ENCODE results near the gene DDX19B. TPM values are rescaled to one million over a fixed set of nuclear protein-coding genes. Genes with fewer than 3 reads are reported as not detected.
"Not testable (repeated sequence)": the region's sequence is repeated elsewhere in the genome, so short reads cannot be mapped to it uniquely, and the experiment has no call there.

Gene DDX19B
- total RNA-seq, 1 donor from 2014 or later = 32.2 TPM

DNA sequence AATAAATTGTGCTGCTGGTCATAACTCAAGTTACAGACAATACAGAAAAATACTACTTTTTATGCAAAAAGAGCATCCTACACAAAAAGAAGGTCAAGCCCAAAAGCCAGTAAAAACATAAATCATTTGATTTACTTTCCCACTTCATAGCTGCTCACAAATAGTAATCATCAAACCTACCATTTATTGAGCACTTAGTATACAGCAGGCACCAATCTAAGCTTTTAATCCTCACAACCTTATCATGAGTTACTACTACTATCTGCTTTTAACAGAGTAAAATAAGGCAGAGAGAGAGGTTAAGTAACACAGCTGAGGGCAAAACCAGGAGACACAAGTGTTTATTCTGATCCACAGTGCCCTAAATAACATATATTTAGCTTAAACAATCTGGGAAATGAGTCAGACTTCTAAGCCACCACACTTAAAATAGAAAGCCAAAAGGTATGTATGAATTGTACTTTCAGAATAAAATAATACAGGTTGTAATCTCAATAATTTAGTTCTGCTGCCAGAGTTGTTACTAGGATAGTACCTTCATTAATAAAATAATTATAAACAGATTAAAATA, 8.0 kb upstream of the DDX19B start:
- Mint-ChIP-seq H3K4me1 (ENCODE audit: unreplicated experiment) (peaks cover 12% of the 10 kb centered on the region), H3K36me3 (peaks cover 4% of the 10 kb centered on the region), H3K27ac (peak overlapping the region; percentile 21), H3K4me3 (no peak overlapping the region), H3K9me3 (no peaks in the 10 kb centered on the region), H3K27me3 (no peaks in the 10 kb centered on the region)
- DNase-seq (ENCODE audit: extremely low spot score, unreplicated experiment) = no peak
- TF ChIP-seq, protein P1, sequence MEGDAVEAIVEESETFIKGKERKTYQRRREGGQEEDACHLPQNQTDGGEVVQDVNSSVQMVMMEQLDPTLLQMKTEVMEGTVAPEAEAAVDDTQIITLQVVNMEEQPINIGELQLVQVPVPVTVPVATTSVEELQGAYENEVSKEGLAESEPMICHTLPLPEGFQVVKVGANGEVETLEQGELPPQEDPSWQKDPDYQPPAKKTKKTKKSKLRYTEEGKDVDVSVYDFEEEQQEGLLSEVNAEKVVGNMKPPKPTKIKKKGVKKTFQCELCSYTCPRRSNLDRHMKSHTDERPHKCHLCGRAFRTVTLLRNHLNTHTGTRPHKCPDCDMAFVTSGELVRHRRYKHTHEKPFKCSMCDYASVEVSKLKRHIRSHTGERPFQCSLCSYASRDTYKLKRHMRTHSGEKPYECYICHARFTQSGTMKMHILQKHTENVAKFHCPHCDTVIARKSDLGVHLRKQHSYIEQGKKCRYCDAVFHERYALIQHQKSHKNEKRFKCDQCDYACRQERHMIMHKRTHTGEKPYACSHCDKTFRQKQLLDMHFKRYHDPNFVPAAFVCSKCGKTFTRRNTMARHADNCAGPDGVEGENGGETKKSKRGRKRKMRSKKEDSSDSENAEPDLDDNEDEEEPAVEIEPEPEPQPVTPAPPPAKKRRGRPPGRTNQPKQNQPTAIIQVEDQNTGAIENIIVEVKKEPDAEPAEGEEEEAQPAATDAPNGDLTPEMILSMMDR (conservative IDR thresholded peaks at IDR 0.05) = no peak

DNA sequence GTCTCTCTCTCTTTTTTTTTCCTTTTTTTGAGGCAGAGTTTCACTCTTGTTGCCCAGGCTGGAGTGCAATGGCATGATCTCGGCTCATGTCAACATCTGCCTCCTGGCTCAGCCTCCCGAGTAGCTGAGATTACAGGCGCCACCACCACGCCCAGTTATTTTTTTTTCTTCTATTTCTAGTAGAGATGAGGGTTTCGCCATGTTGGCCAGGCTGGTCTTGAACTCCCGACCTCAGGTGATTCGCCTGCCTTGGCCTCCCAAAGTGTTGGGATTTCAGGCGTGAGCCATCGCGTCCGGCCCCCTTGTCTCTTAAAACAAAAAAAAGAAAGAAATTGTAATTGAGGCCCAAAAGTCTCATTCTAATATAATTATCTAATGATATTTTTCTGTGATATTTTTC, 6.8 kb upstream of the DDX19B start:
- H3K27ac Mint-ChIP-seq; H3K4me3 Mint-ChIP-seq; DNase-seq (ENCODE audit: extremely low spot score, unreplicated experiment); H3K36me3 Mint-ChIP-seq; H3K9me3 Mint-ChIP-seq; H3K27me3 Mint-ChIP-seq: not testable (repeated sequence)
- H3K4me1 Mint-ChIP-seq (ENCODE audit: unreplicated experiment) = peaks cover 12% of the 10 kb centered on the region

DNA sequence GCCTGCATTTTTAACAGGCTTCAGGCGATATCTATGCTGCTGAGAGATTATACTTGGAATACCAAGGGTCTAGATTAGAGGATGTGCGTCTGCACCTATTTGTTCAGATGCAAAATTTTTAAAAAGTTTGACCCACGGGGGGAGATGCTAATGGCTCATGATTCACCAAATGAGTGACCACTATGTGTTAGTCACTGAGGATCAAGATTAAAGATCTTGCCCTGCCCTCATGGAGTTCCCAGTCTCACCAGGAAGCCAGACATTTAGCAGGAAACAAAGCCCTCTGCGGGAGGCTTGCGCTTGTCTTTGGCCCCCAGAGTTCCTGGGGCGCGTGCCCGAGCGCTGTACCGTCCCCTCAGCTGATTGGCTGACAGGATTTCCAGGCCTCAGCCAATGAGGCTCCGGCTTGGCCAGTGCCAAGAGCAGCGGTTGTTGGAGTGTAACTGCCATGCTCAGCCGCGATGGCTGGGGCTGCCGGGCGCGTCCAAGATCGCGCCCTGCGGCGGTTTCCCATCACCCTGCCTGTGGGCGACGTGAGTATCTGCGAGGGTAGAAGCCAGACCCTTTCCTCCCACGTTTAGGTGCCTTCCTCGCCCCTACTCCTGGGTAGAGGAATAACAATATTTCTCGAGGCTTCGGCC, 4.5 kb upstream of the DDX19B start:
- Mint-ChIP-seq H3K4me1 (ENCODE audit: unreplicated experiment) (peaks cover 12% of the 10 kb centered on the region), H3K27me3 (no peaks in the 10 kb centered on the region), H3K4me3 (no peak overlapping the region), H3K9me3 (no peaks in the 10 kb centered on the region), H3K27ac (no peak overlapping the region), H3K36me3 (peaks cover 1% of the 10 kb centered on the region)
- DNase-seq (ENCODE audit: extremely low spot score, unreplicated experiment) = no peak
- TF ChIP-seq, protein P1 (conservative IDR thresholded peaks at IDR 0.05) = no peak

DNA sequence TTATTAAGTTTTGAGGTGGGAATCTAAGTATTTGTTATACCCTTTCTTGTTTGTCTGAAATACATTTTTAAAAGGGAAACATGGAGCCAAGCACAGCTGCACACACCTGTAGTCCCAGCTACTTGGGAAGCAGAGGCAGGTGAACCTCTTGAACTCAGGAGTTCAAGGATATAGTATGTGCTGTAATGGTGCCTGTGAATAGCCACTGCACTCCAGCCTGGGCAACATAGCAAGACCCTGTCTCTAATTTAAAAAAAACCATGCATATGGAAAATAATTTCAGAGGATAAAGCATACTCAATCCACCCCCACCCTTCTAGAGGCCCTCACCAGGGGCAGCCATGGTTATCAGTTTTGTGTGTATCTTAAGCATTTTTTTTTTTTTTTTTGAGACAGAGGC, 3.4 kb upstream of the DDX19B start:
- H3K4me1 Mint-ChIP-seq (ENCODE audit: unreplicated experiment) = peaks cover 14% of the 10 kb centered on the region
- no peaks in the 10 kb centered on the region for H3K9me3 Mint-ChIP-seq
- DNase-seq (ENCODE audit: extremely low spot score, unreplicated experiment) = no peak
- TF ChIP-seq, protein P1 (conservative IDR thresholded peaks at IDR 0.05) = no peak
- no peak overlapping the region for H3K27ac Mint-ChIP-seq
- H3K27me3 Mint-ChIP-seq = no peaks in the 10 kb centered on the region
- H3K36me3 Mint-ChIP-seq = peaks cover 5% of the 10 kb centered on the region
- no peak overlapping the region for H3K4me3 Mint-ChIP-seq

DNA sequence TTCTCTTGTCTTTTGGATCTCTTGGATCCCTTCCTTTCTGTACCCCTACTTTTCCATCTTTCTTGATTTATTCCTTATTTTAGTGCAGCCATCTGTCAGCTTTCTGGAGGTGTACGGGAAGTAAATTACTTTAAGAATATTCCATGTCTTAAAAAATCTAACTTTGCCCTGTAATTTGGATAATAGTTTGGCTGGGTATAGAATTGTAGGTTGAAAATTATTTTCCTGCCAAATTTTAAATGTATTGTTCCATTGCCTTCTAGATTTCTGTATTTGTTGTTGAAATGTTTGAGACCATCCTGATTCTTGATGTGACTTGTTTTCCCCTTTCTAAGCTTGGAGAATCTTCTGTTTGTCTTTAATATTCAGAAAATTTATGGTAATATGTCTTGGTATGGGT, 2.1 kb downstream of the DDX19B start:
- Mint-ChIP-seq H3K4me1 (ENCODE audit: unreplicated experiment) (peaks cover 14% of the 10 kb centered on the region), H3K27ac (peak overlapping the region; percentile 96), H3K4me3 (peak overlapping the region; percentile 90), H3K9me3 (no peaks in the 10 kb centered on the region), H3K36me3 (peaks cover 32% of the 10 kb centered on the region), H3K27me3 (no peaks in the 10 kb centered on the region)
- TF ChIP-seq, protein P1 (conservative IDR thresholded peaks at IDR 0.05) = no peak
- DNase-seq (ENCODE audit: extremely low spot score, unreplicated experiment) = no peak

DNA sequence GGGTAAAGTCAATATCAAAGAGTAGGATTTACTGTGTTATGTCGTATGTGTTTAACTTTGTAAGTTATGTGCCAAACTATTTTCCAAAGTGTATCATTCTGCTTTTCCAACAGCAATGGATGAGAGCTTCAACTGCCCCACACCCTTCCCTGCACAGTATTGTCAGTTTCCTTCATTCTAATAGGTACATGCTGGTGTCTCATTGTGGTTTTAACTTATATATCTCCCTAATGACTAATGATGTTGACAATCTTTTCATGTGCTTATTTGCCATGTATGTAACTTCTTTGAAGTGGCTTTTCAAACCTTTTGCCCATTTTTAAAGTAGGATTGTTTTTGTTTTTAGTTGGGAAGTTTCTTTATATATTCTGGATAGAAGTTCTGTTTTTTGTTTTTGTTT, 3.8 kb downstream of the DDX19B start:
- no peak for DNase-seq (ENCODE audit: extremely low spot score, unreplicated experiment)
- Mint-ChIP-seq H3K27me3 (no peaks in the 10 kb centered on the region), H3K9me3 (no peaks in the 10 kb centered on the region), H3K4me3 (no peak overlapping the region), H3K4me1 (ENCODE audit: unreplicated experiment) (peaks cover 14% of the 10 kb centered on the region), H3K36me3 (peaks cover 36% of the 10 kb centered on the region), H3K27ac (no peak overlapping the region)
- TF ChIP-seq, protein P1 (conservative IDR thresholded peaks at IDR 0.05) = no peak
